Mucosa of descending colon (tissue), 3 donors: ENCODE results near the gene SH3RF3. TPM values are rescaled to one million over a fixed set of nuclear protein-coding genes. Genes with fewer than 3 reads are reported as not detected.
"Not testable (repeated sequence)": the region's sequence is repeated elsewhere in the genome, so short reads cannot be mapped to it uniquely, and the experiment has no call there.

Source experiments
- ATAC-seq: fragments of 200-7000 bp; cut with Tn5 transposase; one replicate; pipeline ENCODE4 v1.9.1; 2020; ENCODE audit warnings: mild to moderate bottlenecking, moderate library complexity
- DNase-seq, 3 donors: peaks; one replicate each; pipeline ENCODE4 v3.0.0-alpha.2; 2020
- H3K36me3 ChIP-seq: fragments of 200-600 bp; one replicate; pipeline ENCODE4 v1.8.0; 2021; ENCODE audit warnings: low read depth, mild to moderate bottlenecking
- H3K4me1 ChIP-seq: fragments of 200-600 bp; one replicate; pipeline ENCODE4 v1.8.0; 2021; ENCODE audit warnings: low read depth, mild to moderate bottlenecking
- H3K4me3 ChIP-seq: fragments of 200-600 bp; one replicate; pipeline ENCODE4 v1.8.0; 2021; ENCODE audit warnings: mild to moderate bottlenecking
- H3K9me3 ChIP-seq: fragments of 200-600 bp; one replicate; pipeline ENCODE4 v1.8.0; 2021; ENCODE audit warnings: mild to moderate bottlenecking
- intact Hi-C, 2 donors: fragments of 100-400 bp; cut with DNase I in 1 of 2; cut with micrococcal nuclease in 1 of 2; formaldehyde crosslinking; loops; one replicate each; pipeline versions ENCODE4 v1.11.0 to v1.11.1; 2022; cut with DNase I, micrococcal nuclease
- total RNA-seq, 3 donors: library from RNA; stranded (reverse); fragmentation: NEBNext Ultra II Directional in 2 of 3; extraction: Animal tissue kit (Norgen Biotek cat#: 25700) in 2 of 3; gene quantifications; one replicate each; pipeline versions ENCODE4 v1.2.1 to v1.2.4, GENCODE V29; 2021 to 2023
- TF ChIP-seq, protein P1 (sequence below): fragments of 200-600 bp; IDR thresholded peaks from one replicate; pipeline ENCODE4 v1.8.0; 2022; ENCODE audit warnings: antibody characterized with exemption, mild to moderate bottlenecking
- donor health status: DM: no; HTN: no; CAD: no; lungs with moderate emphysema.
- donor health status: DM: no; HTN: no; CAD: no.
- donor health status: DM: no; HTN: yes; CAD: no.

SH3RF3 gene
- total RNA-seq, 3 donors from 2014 or later = 1.9 to 3.7 (median 3.0) TPM

DNA sequence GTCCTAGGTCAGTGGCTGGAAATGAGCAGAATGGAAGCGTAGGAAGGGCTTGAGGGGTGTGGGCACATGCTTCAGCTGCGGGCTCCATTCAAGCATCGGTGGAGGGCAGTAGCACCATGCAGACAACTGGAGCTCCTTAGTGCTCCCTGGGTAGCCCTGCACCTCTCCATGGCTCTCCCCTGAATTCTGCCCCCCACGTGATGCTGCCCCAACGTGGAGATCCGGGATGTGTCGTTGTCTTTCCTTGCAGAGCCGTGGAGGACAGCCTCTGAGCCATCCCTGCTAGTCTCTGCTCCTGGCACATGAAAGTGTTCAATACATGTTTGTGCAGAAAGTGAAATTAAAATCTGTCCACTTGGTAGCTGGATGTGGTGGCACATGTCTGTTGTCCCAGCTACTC, 94.5 kb downstream of the SH3RF3 start:
- DNase-seq (no peak), ATAC-seq (no peak)
- TF ChIP-seq, protein P1, sequence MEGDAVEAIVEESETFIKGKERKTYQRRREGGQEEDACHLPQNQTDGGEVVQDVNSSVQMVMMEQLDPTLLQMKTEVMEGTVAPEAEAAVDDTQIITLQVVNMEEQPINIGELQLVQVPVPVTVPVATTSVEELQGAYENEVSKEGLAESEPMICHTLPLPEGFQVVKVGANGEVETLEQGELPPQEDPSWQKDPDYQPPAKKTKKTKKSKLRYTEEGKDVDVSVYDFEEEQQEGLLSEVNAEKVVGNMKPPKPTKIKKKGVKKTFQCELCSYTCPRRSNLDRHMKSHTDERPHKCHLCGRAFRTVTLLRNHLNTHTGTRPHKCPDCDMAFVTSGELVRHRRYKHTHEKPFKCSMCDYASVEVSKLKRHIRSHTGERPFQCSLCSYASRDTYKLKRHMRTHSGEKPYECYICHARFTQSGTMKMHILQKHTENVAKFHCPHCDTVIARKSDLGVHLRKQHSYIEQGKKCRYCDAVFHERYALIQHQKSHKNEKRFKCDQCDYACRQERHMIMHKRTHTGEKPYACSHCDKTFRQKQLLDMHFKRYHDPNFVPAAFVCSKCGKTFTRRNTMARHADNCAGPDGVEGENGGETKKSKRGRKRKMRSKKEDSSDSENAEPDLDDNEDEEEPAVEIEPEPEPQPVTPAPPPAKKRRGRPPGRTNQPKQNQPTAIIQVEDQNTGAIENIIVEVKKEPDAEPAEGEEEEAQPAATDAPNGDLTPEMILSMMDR = no peak
- Histone ChIP-seq H3K4me1 (peaks cover 5% of the 10 kb centered on the region), H3K36me3 (no peaks in the 10 kb centered on the region), H3K9me3 (no peaks in the 10 kb centered on the region), H3K4me3 (no peak overlapping the region)
- intact Hi-C loops = no loop called here

DNA sequence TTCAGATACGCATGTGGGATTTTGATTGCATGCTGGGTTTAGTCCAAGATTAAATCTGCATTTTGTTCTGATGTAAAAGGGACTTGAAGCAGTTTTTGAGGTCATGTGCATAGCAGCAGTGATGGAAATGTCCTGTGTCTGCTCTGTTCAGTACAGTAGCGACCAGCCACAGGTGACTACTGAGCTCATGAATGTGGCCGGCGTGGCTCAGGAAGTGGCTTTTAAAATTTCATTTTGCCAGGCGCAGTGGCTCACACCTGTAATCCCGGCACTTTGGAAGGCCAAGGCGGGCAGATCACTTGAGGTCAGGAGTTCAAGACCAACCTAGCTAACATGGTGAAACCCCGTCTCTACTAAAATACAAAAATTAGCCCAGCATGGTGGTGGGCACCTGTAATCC, 95.3 kb downstream of the SH3RF3 start:
- ATAC-seq, intact Hi-C loops: not testable (repeated sequence)

DNA sequence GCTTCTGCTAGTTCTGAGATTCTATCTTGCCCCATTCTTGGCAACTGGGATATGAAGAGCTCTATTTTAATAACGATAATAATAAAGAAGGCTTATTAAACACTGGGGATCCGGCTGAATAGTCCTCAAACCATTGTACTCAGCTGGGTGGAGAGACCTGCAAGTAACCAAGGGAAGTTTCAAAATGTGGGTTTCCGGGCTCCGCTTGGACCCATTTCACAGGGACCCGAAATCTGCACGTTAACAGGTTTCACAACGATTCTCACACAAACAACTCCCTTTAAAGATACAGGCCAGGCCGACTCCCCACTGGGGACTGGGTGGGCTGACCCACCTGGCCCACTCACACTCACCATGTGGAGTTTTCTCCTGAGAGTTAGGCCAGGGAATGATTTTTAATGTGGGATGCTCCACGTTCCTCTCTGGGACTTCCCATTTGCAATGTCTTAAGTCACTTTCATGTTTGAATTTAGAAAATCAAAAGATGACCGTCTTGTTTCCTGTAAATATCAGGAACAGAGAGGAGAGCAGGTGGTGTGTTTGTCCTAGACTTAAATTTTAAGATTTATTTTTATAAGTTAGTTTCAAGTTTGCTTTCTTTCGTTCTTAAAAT, 96.3 kb downstream of the SH3RF3 start:
- TF ChIP-seq, protein P1 = no peak
- intact Hi-C loops = no loop called here
- DNase-seq = no peak
- Histone ChIP-seq H3K4me3 (no peak overlapping the region), H3K4me1 (no peaks in the 10 kb centered on the region), H3K36me3 (no peaks in the 10 kb centered on the region), H3K9me3 (no peaks in the 10 kb centered on the region)
- no peak for ATAC-seq

More for the DNA sequence above, 95.3 kb downstream of the SH3RF3 start:
- H3K4me1 ChIP-seq, H3K9me3 ChIP-seq, H3K4me3 ChIP-seq, DNase-seq, H3K36me3 ChIP-seq: not testable (repeated sequence)

DNA sequence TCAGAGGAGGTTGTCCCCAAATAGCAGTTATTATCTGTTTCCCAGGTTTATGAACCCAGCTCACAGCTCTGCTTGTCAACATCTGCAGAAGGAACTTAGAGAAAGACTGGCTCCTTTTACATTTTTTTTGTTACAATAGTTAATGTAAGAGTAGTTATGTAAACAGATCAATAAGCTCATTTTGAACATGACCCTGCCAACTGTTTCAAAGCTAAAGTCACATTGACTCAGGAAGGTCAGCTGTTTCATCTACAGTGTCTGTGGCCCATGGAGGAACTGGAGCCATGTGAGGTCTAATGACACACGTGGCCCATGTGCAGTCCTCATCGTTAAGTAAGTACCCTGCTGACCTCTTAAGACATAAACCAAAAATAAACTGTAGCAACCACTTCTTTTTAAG, 97.1 kb downstream of the SH3RF3 start:
- no peaks in the 10 kb centered on the region for H3K4me1 ChIP-seq
- intact Hi-C loops = loop anchor here in 1 of 2 donors (2.0 kb wide), 1 partner anchor 49 kb away; no protein-coding TSS in a partner anchor
- H3K4me3 ChIP-seq = no peak overlapping the region
- DNase-seq (no peak), ATAC-seq (no peak)
- no peaks in the 10 kb centered on the region for H3K36me3 ChIP-seq
- TF ChIP-seq, protein P1 = no peak
- H3K9me3 ChIP-seq = no peaks in the 10 kb centered on the region

DNA sequence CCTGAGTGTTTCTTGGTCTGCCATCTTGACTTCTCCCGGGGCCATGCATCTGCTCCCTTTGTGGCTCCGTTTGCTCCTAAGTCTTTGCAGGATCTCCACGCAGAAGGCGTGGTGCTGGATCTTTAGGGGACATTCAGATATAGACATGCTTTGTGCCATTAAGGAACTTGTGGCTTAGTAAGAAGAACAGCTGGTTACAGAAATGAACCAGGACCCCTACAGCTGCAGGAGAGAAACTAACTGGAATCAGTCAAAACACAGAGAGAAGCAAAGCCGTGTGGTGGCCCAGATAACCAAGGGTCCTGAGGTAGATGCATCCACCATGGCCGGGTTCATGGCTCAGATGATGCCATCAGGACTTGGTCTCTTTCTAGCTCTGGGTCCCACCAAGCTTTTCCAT, 97.6 kb downstream of the SH3RF3 start:
- no peak for ATAC-seq
- TF ChIP-seq, protein P1 = no peak
- no peak for DNase-seq

DNA sequence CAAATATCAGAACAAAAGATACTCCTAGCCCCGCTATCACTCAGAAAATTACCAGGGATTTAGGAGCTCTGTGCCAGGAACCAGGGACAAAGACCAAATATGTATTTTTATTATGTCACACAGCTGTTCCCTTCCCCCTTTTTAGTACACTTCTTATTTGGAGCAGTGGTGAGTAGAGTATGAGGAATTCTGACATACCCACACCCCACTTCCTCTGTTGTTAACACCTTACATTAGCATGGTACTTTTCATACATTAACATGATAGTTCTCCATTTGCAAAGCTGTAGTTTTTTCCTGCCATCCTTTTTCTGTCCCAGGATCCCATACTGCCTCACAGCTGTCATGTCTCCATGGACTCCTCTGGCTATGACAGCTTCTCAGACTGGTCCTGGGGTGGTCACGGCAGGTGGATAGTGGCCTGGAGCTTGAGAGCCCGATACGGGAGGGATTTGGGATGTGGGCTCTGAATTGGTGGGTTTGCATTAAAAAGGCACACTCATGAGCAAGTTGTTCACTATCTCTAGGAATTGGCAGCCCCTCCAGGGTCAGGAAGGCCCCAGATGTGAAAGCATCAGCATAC, 100.2 kb downstream of the SH3RF3 start:
- TF ChIP-seq, protein P1 = no peak
- Histone ChIP-seq H3K36me3 (no peaks in the 10 kb centered on the region), H3K4me1 (no peaks in the 10 kb centered on the region), H3K9me3 (no peaks in the 10 kb centered on the region), H3K4me3 (no peak overlapping the region)
- DNase-seq (no peak), ATAC-seq (no peak)
- intact Hi-C loops = no loop called here

More for the DNA sequence above, 97.6 kb downstream of the SH3RF3 start:
- H3K36me3 ChIP-seq = no peaks in the 10 kb centered on the region
- intact Hi-C loops = loop anchor here in 1 of 2 donors (2.0 kb wide), 1 partner anchor 50 kb away; no protein-coding TSS in a partner anchor
- no peak overlapping the region for H3K4me3 ChIP-seq
- H3K4me1 ChIP-seq = no peaks in the 10 kb centered on the region
- no peaks in the 10 kb centered on the region for H3K9me3 ChIP-seq
